Mononuclear cell (primary cell): ENCODE data around the gene GSTA5. TPM values are rescaled to one million over a fixed set of nuclear protein-coding genes. Genes with fewer than 3 reads are reported as not detected.
"Not testable (repeated sequence)": the region's sequence is repeated elsewhere in the genome, so short reads cannot be mapped to it uniquely, and the experiment has no call there.

Experiments
- H3K27me3 ChIP-seq: 2 replicates; pipeline ENCODE4 v1.6.0; 2011; ENCODE audit warnings: low read length, control low read depth; ENCODE audit not compliant: insufficient read depth
- H3K4me1 ChIP-seq: 2 replicates; pipeline ENCODE4 v1.5.1; 2011; ENCODE audit warnings: mild to moderate bottlenecking, low read length, control low read depth; ENCODE audit not compliant: insufficient read depth
- H3K4me3 ChIP-seq: 2 replicates; pipeline ENCODE4 v1.5.1; 2011; ENCODE audit warnings: mild to moderate bottlenecking, low read length, moderate library complexity
- H3K9me3 ChIP-seq: 2 replicates; pipeline ENCODE4 v1.5.1; 2011; ENCODE audit warnings: low read depth, mild to moderate bottlenecking, control low read depth, low read length
- total RNA-seq: library from RNA; depleted of rRNA; stranded (reverse); fragments of >200 nt; gene quantifications from one replicate; pipeline ENCODE4 v1.2.3, GENCODE V29; 2012

The GSTA5 gene
- total RNA-seq, 1 donor = not detected

- Histone ChIP-seq H3K9me3 (no peaks in the 10 kb centered on the region), H3K4me3 (no peak overlapping the region), H3K27me3 (peaks cover 6% of the 10 kb centered on the region), H3K4me1 (no peaks in the 10 kb centered on the region)
Measured at GRCh38 chr6:52858416-52858815, 17.8 kb upstream of the GSTA5 start.

- not testable (repeated sequence) for H3K9me3 ChIP-seq
Measured at GRCh38 chr6:52856137-52856536, 15.5 kb upstream of the GSTA5 start.

GRCh38 chr6:52849137-52849536 lies 8.5 kb upstream of the GSTA5 start:
- H3K4me1 ChIP-seq = no peaks in the 10 kb centered on the region
- H3K9me3 ChIP-seq = no peaks in the 10 kb centered on the region
- no peak overlapping the region for H3K4me3 ChIP-seq
- no peaks in the 10 kb centered on the region for H3K27me3 ChIP-seq

More at GRCh38 chr6:52856137-52856536, 15.5 kb upstream of the GSTA5 start:
- not testable (repeated sequence) for H3K4me1 ChIP-seq, H3K27me3 ChIP-seq, H3K4me3 ChIP-seq

- no peaks in the 10 kb centered on the region for H3K9me3 ChIP-seq
- no peaks in the 10 kb centered on the region for H3K27me3 ChIP-seq
- H3K4me3 ChIP-seq = no peak overlapping the region
- no peaks in the 10 kb centered on the region for H3K4me1 ChIP-seq
Measured at GRCh38 chr6:52846002-52846401, 5.4 kb upstream of the GSTA5 start.

- H3K4me1 ChIP-seq = no peaks in the 10 kb centered on the region
- H3K9me3 ChIP-seq = no peaks in the 10 kb centered on the region
- no peak overlapping the region for H3K4me3 ChIP-seq
- no peaks in the 10 kb centered on the region for H3K27me3 ChIP-seq
Measured at GRCh38 chr6:52843605-52844004, 3.0 kb upstream of the GSTA5 start.

GRCh38 chr6:52839124-52840055 lies 1.2 kb downstream of the GSTA5 start:
- H3K9me3 ChIP-seq = no peaks in the 10 kb centered on the region
- H3K27me3 ChIP-seq = peaks cover 7% of the 10 kb centered on the region
- H3K4me3 ChIP-seq = no peak overlapping the region
- H3K4me1 ChIP-seq = no peaks in the 10 kb centered on the region

GRCh38 chr6:52834481-52834880 lies 6.1 kb downstream of the GSTA5 start:
- Histone ChIP-seq H3K27me3 (peaks cover 7% of the 10 kb centered on the region), H3K4me1 (no peaks in the 10 kb centered on the region), H3K4me3 (no peak overlapping the region), H3K9me3 (no peaks in the 10 kb centered on the region)

GRCh38 chr6:52830869-52831268 lies 9.7 kb downstream of the GSTA5 start:
- H3K4me3 ChIP-seq, H3K27me3 ChIP-seq, H3K4me1 ChIP-seq, H3K9me3 ChIP-seq: not testable (repeated sequence)

GRCh38 chr6:52829046-52829817 lies 11.4 kb downstream of the GSTA5 start:
- H3K9me3 ChIP-seq = no peaks in the 10 kb centered on the region
- H3K4me3 ChIP-seq = no peak overlapping the region
- H3K4me1 ChIP-seq = no peaks in the 10 kb centered on the region
- H3K27me3 ChIP-seq = no peaks in the 10 kb centered on the region

GRCh38 chr6:52828621-52829020 lies 12.0 kb downstream of the GSTA5 start:
- not testable (repeated sequence) for H3K4me3 ChIP-seq, H3K4me1 ChIP-seq, H3K9me3 ChIP-seq, H3K27me3 ChIP-seq

GRCh38 chr6:52827073-52827783 lies 13.4 kb downstream of the GSTA5 start:
- not testable (repeated sequence) for H3K4me1 ChIP-seq, H3K27me3 ChIP-seq, H3K4me3 ChIP-seq, H3K9me3 ChIP-seq

- no peaks in the 10 kb centered on the region for H3K27me3 ChIP-seq
- H3K9me3 ChIP-seq = no peaks in the 10 kb centered on the region
- no peaks in the 10 kb centered on the region for H3K4me1 ChIP-seq
- H3K4me3 ChIP-seq = no peak overlapping the region
Measured at GRCh38 chr6:52826513-52826912, 14.1 kb downstream of the GSTA5 start.

GRCh38 chr6:52825900-52826459 lies 14.6 kb downstream of the GSTA5 start:
- H3K4me1 ChIP-seq, H3K4me3 ChIP-seq, H3K27me3 ChIP-seq, H3K9me3 ChIP-seq: not testable (repeated sequence)

GRCh38 chr6:52825270-52825793 lies 15.3 kb downstream of the GSTA5 start:
- H3K4me1 ChIP-seq, H3K4me3 ChIP-seq, H3K27me3 ChIP-seq, H3K9me3 ChIP-seq: not testable (repeated sequence)

GRCh38 chr6:52821842-52822241 lies 18.8 kb downstream of the GSTA5 start:
- Histone ChIP-seq H3K9me3 (no peaks in the 10 kb centered on the region), H3K4me1 (no peaks in the 10 kb centered on the region), H3K27me3 (no peaks in the 10 kb centered on the region), H3K4me3 (no peak overlapping the region)
